Fibroblast of pulmonary artery (primary cell): Measurements from ENCODE around the gene BASP1.
"Not testable (repeated sequence)": the region's sequence is repeated elsewhere in the genome, so short reads cannot be mapped to it uniquely, and the experiment has no call there.

ENCODE experiments used
- DNase-seq: peaks from one replicate; pipeline ENCODE4 v3.0.0-alpha.2; 2010; ENCODE audit warnings: low read depth
- H3K4me3 ChIP-seq: replicated peaks from 2 replicates; pipeline ENCODE4 v1.5.1; 2011; ENCODE audit warnings: low read depth, mild to moderate bottlenecking, control low read depth, low read length, moderate library complexity
- TF ChIP-seq, protein P1 (sequence below): IDR thresholded peaks from 2 replicates; pipeline ENCODE4 v1.5.1; 2011; ENCODE audit warnings: mild to moderate bottlenecking, control low read depth, low read length, inconsistent platforms; ENCODE audit errors: missing control alignments

Gene BASP1

DNA sequence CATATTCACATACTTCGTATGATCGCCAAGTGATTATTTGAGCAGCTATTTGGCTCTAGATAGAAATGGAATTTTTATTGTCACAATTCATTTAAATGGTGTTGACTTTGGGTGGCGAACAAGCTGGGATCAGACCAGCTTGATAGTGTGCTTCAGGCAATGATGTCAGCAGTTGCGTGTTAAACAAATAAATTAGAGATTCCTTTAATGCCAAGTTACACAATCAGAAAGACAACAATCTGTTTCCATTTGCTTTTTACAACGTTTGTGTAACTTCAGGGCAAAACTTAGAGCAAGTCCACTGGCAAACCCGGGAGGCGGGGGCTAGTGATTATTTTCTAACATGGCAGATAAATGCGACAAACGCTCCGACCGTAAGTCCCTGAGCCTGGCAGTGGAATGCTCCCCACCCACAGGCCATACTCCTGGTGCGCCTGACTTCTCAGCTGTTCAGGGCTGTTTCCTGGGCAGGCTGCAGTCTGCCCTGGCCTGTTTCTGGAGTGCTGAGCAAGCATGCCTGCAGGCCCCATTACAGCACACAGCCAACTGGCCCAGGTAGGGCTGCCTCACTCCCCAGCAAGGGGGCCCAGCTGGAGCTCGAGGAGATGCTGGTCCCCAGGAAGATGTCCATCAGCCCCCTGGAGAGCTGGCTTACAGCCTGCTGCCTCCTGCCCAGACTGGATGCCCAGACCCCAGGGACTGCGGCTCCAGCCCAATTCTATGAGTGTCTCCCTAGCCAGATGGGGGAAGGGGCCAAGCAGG is 88.7 kb downstream of the BASP1 start:
- TF ChIP-seq, protein P1, sequence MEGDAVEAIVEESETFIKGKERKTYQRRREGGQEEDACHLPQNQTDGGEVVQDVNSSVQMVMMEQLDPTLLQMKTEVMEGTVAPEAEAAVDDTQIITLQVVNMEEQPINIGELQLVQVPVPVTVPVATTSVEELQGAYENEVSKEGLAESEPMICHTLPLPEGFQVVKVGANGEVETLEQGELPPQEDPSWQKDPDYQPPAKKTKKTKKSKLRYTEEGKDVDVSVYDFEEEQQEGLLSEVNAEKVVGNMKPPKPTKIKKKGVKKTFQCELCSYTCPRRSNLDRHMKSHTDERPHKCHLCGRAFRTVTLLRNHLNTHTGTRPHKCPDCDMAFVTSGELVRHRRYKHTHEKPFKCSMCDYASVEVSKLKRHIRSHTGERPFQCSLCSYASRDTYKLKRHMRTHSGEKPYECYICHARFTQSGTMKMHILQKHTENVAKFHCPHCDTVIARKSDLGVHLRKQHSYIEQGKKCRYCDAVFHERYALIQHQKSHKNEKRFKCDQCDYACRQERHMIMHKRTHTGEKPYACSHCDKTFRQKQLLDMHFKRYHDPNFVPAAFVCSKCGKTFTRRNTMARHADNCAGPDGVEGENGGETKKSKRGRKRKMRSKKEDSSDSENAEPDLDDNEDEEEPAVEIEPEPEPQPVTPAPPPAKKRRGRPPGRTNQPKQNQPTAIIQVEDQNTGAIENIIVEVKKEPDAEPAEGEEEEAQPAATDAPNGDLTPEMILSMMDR, result no peak
- H3K4me3 ChIP-seq, result no peak overlapping the region
- DNase-seq, result peak; percentile 78

DNA sequence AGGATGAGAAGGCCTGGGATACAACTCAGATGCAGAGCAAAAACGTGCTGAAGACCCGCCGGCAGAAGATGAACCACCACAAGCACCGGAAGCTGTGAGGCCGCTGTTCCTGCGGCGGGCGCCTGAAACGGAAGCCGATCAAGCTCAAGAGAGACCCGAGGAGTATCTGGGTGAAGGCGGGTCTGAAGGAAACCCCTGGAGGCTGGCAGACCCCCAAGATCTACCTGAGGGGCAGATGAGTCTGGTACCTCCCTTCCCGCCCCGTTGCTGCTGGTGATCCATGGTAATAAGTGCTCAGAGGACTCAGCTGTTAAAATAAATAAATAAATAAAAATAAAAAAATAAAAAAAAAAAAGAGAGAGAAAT is 89.3 kb downstream of the BASP1 start:
- no peak for DNase-seq
- TF ChIP-seq, protein P1, result no peak
- no peak overlapping the region for H3K4me3 ChIP-seq

DNA sequence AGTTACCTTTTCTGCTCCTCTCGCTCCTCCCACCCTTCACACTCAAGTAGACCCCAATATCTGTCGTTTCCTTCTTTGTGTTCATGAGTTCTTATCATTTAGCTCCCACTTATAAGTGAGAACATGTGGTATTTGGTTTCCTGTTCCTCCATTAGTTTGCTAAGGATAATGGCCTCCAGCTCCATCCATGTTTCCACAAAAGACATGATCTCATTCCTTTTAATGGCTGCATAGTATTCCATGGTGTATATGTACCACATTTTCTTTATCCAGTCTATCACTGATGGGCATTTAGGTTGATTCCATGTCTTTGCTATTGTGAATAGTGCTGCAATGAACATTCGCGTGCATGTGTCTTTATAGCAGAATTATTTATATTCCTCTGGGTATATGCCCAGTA is 90.0 kb downstream of the BASP1 start:
- DNase-seq, H3K4me3 ChIP-seq: not testable (repeated sequence)

DNA sequence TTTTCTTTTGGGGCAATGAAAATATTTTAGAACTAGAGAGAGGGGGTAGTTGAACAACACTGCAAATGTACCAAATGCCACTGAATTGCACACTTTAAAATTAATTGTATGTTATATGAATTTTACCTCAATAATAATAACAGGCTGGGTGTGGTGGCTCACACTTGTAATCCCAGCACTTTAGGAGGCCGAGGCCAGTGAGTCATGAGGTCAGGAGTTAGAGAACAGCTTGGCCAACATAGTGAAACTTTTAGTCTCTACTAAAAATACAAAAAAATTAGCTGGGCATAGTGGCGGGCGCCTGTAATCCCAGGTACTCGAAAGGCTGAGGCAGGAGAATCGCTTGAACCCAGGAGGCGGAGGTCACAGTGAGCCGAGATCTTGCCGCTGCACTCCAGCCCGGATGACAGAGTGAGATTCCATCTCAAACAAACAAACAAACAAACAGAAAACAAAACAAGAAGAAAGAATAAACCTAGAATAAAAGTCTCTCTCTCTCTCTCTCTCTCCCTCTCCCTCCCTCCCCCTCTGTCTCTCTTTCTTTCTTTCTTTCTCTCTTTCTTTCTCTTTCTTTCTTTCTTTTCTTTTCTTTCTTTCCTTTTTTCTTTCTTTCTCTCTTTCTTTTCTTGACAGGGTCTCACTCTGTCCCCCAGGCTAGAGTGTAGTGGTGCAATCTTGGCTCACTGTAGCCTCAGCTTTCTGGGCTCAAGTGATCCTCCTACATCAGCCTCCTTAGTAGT is 91.1 kb downstream of the BASP1 start:
- H3K4me3 ChIP-seq, result no peak overlapping the region
- TF ChIP-seq, protein P1, result no peak
- DNase-seq, result no peak

DNA sequence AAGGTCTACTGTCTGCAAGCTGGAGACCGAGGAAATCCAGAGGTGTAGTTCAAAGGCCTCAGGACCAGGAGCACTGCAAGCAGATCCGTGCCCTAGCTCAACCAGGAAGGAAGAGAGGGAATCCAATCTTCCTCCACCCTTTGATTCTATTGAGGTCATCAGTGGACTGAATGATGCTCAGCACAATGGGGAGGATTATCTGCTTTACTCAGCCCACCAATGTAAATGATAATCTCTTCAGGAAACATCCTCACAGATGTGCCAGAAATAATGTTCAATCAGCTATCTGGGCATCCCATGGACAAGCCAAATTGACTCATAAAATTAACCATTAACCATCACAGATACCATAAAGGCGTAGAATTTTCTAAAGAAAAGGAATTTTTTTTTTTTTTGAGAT is 92.0 kb downstream of the BASP1 start:
- TF ChIP-seq, protein P1, result no peak
- DNase-seq, result no peak
- H3K4me3 ChIP-seq, result no peak overlapping the region

DNA sequence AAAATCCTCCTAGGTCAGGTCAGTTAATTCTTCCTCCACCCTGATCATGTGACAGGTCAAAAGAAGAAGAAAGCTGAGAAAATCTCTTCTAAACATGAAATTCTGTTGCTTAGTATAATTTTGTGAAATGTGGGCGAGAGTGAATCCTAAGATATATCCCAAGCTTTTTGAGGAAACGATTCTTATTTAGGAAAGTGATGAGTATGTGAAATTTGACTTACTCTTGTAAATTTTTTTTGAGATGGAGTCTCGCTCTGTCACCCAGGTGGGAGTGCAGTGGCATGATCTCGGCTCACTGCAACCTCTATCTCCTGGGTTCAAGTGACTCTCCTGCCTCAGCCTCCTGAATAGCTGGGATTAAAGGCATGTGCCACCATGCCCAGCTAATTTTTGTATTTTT is 93.1 kb downstream of the BASP1 start:
- not testable (repeated sequence) for H3K4me3 ChIP-seq, DNase-seq

DNA sequence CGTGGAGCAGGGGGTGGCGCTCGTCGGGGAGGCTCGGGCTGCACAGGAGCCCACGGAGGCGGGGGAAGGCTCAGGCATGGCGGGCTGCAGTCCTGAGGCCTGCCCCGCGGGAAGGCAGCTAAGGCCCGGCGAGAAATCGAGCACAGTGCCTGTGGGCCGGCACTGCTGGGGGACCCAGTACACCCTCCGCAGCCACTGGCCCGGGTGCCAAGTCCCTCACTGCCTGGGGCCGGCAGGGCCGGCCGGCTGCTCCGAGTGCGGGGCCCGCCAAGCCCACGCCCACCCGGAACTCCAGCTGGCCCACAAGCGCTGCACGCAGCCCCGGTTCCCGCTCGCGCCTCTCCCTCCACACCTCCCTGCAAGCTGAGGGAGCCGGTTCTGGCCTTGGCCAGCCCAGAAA is 94.4 kb downstream of the BASP1 start:
- not testable (repeated sequence) for DNase-seq, H3K4me3 ChIP-seq

DNA sequence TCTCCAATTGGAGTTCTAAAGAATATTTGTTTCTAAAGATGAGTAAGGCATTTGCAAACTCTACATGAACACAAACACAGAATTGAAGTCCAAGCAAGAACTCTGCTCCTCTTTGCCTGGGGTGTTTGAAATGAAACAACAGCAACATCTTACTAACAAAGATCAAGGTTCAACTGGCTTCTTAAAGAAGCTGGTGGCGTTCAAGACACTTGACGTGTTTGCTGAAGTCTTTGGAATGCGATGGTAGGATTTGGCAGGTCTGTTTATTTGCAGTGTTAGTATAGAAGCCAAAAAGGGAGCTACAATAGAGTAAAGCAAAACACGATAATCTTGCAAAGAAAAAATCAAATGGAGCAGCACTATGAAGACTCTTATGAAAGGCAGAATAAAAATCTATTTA is 94.9 kb downstream of the BASP1 start:
- TF ChIP-seq, protein P1, result no peak
- H3K4me3 ChIP-seq, result no peak overlapping the region
- no peak for DNase-seq
